GM21737 (cell line): Measurements from ENCODE around the gene VCAM1.

Experiments
- ATAC-seq: cut with Tn5 transposase; IDR thresholded peaks from one replicate; pipeline ENCODE4 v1.9.1; 2021; ENCODE audit warnings: mild to moderate bottlenecking, moderate library complexity; ENCODE audit not compliant: unreplicated experiment

VCAM1 gene

DNA sequence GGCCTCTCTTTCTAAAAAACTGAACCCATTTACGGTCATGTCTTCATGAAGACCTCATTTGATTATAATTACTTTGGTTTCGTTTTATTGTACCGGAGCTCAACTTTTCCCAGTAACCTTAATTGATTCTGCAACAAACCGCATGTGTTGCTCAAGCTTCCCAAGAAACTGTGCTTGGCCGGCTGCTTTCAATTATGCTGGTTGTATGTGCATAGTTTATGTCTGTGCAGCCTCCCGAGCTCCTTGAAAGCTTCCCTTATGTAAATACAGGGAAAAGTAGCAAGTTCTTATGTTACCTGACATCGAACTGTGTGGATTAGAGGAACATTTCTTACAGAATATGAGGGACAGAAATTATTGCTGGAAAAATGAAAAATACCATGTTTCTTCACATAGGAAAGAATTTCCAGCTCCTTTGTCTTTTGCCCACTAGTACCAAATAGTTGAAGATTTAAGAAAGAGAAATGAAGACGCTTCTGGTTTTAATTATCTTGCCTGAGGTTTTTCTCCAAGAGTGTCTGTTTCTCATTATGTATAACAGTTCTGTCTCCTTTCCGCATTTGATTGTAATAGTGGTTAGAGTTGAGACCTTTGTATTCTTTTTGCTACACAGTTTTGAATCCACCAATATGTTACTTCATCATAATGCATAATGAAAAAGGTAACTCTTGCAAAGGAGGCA is 2.1 kb downstream of the VCAM1 start:
- ATAC-seq = no peak

- ATAC-seq = no peak
These were observed 2.7 kb downstream of the VCAM1 start for GRCh38 chr1:100722221-100722620.

DNA sequence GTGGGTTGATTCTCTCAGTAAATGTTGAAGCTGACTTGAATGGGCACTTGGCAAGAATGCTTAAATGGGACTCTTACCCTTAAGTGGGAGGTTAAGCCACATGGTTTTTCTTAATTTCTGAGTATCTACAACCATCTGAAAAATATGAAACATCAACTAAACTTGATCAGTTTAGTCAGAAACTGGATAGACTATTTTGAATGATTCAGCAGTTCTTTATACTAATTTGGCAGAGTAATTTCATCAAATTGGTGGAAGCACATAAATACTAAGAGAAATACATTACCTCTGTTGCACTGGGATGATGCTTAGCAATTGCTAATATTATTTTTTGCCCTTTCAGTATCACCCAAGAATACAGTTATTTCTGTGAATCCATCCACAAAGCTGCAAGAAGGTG is 4.7 kb downstream of the VCAM1 start:
- no peak for ATAC-seq

DNA sequence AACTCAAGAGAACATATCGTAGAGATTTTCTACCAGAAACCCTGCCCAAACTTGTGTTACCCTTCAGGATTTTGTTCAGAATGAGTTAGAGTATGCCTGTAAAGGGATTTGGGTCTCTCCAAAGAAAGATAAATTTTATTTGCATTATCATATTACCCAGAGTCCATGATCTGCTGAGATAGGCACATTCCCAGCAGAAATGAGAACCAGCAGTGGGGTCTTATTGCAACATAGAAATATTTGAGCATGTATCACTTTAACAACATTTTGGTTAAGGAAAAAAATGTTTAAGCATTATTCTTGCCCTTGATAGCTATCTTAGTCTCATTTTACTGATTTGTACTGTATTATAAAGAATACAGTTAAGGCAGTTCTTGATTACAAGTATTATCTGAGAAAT is 10.6 kb downstream of the VCAM1 start:
- ATAC-seq = no peak

DNA sequence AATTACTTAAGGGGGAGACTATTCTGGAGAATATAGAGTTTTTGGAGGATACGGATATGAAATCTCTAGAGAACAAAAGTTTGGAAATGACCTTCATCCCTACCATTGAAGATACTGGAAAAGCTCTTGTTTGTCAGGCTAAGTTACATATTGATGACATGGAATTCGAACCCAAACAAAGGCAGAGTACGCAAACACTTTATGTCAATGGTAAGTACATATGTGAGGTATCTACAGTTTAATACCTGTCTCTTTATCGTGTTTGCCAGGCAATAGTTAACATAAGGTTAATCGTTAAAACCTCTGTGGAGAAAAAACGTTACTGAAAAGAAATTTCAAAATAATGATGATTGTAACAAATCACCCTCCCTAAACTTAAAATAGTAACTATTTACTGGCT is 11.8 kb downstream of the VCAM1 start:
- ATAC-seq = no peak

DNA sequence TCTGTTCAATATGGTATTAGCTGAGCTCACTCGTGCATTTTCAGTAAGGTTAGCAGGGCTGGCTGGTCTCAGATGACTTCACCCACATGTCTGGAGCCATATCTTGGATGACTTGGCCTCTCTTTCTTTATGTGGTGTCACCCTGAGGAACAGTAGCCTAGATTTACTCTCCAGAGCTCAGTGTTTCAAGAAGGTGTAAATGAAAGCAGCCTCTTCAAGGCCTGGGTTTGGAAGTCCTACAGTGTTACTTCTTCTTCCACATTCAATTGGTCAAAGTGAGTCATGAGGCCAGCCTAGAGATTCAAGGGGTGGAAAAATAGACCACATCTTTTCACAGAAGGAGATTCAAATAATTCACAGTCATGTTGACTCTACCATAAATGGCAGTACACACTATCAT is 12.2 kb downstream of the VCAM1 start:
- no peak for ATAC-seq

GRCh38 chr1:100734676-100735075 is 15.1 kb downstream of the VCAM1 start:
- ATAC-seq = no peak

DNA sequence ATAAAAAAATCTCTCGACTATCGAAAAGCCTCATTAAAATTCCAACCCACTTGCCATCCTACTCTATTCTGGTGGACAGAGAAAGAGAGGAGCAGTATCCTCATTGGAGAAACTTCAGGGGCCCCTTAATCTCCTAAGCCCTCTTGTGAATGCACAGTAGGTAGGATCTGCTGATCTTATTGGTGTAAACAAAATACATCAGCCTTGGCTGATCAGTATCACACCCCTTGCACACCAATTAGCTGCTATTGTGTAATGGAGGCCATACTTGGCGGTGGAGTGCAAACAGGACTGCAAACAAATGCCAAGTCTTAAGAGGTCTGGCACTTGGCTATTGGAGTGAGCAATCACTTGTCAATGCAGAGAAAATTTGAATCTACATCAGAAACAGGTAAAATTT is 15.7 kb downstream of the VCAM1 start:
- no peak for ATAC-seq

- no peak for ATAC-seq
These were observed 16.8 kb downstream of the VCAM1 start for GRCh38 chr1:100736324-100736723.

DNA sequence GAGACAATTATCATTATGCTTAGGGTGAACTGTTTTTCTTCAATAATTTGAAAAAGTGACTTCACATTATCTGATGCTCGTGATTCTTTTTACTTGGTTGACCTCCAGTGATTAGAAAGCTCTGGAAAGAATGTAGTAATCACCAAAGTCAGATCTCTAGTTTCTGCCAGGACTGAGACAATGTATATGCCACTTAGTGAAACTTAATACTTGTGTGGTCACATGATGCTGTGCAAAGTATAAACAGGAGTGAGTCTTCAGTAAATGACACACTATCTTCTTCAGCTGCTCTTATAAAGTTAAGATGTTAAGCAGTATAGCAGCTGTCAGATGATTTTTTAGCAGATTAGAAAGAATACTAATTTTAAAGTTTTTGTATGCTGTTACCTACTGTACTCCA is 17.2 kb downstream of the VCAM1 start:
- no peak for ATAC-seq

- ATAC-seq = no peak
These were observed 27.0 kb downstream of the VCAM1 start for GRCh38 chr1:100746542-100746932.

DNA sequence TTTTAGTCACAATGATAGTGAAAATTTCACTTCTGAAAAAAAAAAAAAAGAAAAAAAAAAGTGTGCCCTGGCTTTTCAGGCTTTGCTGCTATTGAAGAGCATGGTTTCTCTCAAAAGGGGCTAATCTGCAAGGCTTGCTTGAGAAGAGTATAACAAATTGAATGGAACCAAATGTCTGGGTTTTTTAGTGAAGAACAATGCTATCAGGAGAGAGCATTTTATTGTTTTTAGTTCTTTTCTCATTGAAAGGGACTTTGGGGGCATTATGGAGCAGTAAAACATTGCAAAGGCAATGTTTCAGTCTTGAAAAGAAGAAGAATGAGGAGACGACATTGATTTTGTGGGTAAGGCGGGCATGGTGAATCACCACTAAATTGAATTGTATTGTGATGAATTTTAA is 28.2 kb downstream of the VCAM1 start:
- ATAC-seq = no peak

DNA sequence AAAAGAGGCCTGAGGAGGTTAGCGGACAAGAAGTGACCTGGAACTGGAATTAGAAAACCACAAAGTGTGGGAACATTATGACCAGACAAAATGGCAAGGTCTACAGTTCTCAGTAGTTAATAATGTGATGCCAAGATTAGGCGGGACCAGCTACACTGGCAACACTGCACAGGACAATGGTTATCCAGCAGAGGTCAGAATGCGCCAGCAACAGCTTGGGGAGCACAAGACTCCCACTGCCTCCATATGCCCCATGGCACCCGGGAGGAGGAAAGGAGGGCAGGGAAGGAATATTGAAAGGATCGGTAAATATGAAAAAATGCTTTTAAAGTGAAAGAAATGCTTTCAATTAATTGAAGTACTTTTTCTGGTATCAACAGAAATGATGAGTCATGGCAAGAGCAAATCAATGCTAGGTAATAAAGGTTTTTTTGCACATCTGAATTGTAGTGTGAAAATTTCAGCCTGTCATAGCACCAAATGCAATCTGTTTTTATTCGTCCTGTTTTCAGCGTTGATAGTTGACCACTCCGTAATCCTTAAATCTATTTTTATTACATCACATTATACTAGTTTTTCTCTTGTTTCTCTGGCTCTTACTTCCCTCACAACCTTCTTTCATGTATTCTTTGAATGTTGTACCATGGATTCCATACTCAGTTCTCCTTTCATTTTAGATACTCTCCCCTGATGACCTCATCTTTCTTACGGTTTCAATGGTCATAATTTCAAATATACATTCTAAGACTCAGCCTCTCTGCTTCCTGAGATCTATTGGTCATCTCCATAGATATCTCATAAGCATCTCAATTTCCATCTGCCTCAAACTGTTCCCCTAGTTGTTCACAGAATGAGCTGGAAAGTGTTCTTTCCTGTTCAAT is 30.7 kb downstream of the VCAM1 start:
- ATAC-seq = no peak

DNA sequence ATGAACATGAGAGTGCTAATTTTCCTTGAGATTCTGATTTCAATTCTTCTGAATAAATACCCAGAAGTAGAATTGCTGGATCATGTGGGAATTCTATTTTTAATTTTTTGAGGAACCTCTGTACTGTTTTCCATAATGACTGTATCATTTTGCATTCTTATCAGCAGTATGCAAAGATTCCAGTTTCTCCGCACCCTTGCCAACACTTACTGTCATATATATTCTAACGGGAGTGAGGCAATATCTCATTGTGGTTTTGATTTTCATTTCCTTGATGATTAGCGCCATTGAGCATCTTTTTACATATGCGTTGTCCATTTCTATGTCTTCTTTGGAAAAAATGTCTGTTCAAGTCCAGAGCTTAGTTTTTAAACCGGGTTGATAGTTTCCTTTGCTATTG is 33.2 kb downstream of the VCAM1 start:
- no peak for ATAC-seq

- ATAC-seq = no peak
These were observed 38.4 kb downstream of the VCAM1 start for GRCh38 chr1:100757946-100758345.

DNA sequence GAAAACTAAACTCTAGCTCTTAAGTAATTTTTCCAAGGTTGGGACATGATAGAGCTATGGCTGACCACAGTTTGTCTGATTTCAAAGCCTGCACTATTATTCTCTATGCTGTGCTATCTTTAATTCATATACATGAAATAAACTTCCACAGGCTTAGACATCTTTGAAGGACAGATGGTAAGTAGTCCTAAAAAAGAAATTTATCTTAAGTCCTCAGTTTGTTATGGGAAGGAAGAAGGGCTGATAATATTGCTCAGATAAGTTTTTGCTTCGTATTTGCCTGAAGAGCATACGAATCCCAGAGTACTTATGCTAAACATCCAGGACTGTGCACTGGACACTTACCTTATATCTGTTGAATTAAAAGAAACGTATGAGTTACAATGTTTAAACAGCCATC is 39.6 kb downstream of the VCAM1 start:
- ATAC-seq = no peak

DNA sequence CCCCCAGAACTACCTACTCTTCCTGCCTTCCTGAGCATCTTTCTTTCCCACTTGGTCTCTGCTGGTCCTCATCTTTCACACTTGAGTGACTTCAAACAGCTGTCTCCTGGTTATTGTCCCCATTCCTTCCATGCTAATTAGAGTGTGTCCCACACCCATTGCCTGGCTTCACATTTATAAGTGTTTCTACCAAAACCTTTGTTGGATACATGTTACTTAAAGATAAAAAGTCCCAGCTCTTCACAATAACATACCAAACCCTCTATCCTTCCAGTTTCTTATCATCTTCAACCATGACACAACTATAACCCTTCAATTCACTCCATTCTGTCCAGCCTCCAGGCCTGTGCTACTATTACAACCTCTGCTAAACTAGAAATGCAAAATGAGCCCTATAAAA is 41.0 kb downstream of the VCAM1 start:
- no peak for ATAC-seq

DNA sequence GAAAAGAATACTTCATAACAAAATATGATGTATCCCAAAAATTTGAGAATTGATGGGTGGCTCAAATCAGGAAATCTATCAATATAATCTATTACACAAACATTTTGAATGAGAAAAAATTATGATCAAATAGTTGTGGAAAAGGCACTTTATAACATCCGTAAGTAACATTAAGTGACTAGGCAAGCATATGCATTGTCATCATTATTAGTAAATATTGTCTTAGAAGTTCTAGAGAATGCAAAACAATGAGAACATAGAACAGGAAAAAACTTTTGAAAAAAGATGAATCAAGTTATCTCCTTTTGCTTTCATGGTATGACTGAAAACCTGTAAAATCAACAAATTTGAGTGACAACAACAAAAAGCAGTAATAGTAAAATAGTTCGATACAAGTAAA is 42.9 kb downstream of the VCAM1 start:
- no peak for ATAC-seq

GRCh38 chr1:100767176-100767890 is 47.8 kb downstream of the VCAM1 start:
- no peak for ATAC-seq

- ATAC-seq = no peak
These were observed 49.8 kb downstream of the VCAM1 start for GRCh38 chr1:100769323-100769722.

DNA sequence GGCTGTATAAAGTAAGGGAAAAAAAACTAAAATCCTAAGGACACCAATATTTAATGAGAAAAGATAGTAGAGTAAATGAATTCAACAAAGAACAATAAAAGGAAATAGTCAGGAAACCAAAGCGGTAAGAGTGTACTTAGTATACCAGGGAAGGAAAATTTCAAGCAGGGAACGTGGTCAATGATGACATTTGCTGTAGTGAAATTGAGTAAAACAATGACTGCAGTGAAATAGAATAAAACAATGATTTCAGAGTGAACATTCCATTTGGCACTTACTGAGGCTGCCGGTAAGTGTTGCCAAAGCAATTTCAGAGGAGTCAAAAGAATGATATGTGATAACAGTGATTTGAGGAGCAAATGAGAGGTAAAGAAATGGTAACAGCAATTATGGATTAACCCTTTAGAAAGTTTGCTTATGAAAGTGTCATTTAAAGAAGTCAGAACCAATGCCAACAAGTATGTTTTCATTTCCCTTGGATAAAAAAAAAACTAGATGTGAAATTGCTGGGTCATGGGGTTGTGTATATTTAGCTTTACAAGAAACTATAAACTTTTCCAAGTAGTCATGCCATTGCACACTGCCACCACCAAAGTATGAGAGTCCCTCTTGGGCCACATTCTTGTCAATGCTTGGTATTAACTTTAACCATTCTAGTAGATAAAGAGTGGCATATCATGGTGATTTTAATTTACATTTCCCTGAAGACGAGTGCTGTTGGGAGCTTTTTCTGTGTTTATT is 50.5 kb downstream of the VCAM1 start:
- ATAC-seq = no peak
